GM18498 (cell line): ENCODE data around the gene GALNT17.

Experiments
- ATAC-seq: cut with Tn5 transposase; IDR thresholded peaks from one replicate; pipeline ENCODE4 v1.9.1; 2021; ENCODE audit warnings: mild to moderate bottlenecking, moderate library complexity; ENCODE audit not compliant: unreplicated experiment

Gene GALNT17

GRCh38 chr7:71272509-71273490 lies 140.9 kb downstream of the GALNT17 start:
- no peak for ATAC-seq

DNA sequence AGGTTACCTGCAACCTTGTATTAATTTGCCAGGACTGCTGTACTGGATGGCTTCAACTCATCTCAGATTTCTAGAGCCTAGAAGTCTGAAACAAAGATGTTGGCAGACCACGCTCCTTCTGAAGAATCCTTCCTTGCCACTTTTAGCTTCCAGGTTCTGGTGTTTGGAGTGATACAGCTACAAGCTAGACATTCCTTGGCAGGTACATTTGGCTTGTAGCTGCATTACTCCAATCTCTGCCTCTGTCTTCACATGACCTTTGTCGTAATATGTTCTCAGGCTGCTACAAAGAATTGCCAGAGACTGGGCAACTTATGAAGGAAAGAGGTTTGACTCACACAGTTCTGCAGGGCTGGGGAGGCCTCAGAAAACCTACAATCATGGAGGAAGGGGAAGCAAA lies 146.3 kb downstream of the GALNT17 start:
- ATAC-seq: no peak

DNA sequence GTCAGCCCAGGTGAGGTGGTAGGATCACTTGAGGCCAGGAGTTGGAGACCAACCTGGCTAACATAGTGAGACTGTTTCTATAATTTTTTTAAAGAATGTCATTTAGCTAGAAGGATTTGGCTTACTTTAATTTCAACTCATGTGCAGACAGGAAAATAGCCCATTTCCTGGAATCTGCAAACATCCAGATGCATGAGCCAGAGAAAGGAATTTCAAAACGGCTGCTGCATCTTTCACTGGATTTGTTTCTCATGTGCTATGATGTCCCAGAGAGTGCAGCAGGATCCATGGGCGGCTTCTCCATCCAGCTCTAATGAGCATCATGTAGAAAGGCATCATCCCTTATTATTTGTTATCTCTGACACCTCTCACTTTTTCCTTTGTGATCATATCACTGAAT lies 149.3 kb downstream of the GALNT17 start:
- ATAC-seq: no peak

DNA sequence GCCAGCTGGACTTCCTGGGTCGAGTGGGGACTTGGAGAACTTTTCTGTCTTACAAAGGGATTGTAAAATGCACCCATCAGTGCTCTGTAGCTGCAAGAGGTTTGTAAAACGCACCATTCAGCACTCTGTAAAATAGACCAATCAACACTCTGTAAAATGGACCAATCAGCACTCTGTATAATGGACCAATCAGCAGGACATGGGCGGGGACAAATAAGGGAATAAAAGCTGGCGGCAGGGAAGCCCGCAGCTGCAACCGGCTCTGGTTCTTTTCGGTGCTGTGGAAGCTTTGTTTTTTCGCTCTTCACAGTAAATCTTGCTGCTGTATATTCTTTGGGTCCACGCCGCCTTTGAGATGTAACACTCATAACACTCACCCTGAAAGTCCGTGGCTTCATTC lies 151.9 kb downstream of the GALNT17 start:
- ATAC-seq: no peak

DNA sequence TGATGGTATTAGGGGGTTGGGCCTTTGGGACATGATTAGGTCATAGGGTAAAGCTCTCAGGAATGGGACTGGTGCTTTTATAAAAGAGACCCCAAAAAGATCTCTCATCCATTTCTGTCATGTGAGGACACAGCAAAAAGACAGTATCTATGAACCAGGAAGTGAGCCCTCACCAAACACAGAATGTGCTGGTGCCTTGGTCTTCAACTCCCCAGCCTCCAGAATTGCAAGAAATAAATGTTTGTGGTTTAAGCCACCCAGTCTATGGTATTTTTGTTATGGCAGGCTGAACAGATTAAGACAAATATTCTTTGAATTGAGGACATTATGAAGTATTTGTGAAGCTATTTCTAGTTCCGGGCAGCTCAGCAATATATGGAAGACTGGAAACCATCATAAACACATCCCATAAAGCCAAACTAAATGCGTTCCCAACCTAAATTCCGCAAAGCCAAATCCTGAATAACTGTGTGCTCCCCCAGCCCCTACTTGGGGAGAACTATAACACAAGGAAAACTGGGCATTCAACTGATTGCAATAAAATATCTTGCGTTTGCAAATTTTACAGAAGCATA lies 153.7 kb downstream of the GALNT17 start:
- ATAC-seq: no peak

DNA sequence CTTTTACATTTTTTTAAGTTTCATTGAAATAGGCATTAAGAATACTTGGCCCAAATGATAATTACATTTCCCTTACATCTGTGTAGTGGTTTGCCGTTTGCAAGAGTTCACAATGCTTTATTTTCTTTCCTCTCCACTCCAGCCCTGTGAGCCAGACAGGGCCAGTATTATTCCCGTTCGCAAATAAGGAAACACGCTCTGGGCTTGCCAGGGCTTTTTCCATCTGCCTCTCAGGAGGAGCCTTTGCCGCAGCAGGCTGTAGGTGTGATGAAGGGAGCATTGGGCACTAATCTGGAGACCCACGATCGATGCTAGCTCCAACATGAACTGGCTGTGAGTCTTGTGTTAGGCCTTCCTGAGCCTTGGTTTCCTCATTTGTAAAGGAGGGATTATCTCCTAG lies 154.4 kb downstream of the GALNT17 start:
- no peak for ATAC-seq

- ATAC-seq: no peak
These were observed 155.0 kb downstream of the GALNT17 start for GRCh38 chr7:71286924-71287323.

GRCh38 chr7:71290452-71290851 lies 158.5 kb downstream of the GALNT17 start:
- ATAC-seq: no peak

GRCh38 chr7:71298378-71298777 lies 166.4 kb downstream of the GALNT17 start:
- no peak for ATAC-seq

DNA sequence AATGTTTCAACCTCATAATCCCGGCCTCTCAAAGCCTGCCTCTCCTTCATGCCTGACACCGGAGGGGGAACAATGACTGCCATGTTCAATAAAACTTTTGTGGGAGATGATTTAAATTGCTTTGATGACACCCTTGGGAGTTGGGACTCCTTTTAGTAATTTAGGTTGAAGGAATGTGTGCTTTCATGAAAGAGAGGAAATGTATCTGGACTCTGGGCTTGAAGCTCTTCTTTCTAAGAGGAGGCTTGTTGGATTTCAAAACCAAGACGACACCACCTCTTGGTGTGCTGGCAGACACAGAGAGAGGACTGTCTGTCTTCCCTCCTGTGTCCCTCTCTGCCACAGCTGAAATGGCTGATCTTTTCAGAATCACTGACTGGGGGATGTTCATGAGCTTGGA lies 168.1 kb downstream of the GALNT17 start:
- no peak for ATAC-seq

DNA sequence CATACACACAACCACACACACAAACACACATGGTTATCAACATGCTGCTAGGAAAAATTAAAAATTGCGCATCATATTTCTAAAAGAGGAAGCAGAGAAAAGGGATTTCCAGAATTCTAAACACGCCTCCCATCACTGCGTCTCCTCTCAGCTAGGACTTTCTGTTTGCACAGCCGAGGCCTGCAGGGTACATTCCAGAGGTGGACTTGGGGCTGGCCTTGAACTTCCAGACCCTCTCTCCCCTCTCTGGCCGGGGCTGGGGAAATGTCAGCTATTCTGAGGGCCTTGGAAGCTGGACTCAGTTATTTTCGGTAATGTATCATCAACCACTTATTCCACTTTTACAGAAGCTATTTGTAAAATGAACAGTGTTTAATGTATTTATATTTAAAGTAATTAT lies 168.7 kb downstream of the GALNT17 start:
- ATAC-seq: no peak

DNA sequence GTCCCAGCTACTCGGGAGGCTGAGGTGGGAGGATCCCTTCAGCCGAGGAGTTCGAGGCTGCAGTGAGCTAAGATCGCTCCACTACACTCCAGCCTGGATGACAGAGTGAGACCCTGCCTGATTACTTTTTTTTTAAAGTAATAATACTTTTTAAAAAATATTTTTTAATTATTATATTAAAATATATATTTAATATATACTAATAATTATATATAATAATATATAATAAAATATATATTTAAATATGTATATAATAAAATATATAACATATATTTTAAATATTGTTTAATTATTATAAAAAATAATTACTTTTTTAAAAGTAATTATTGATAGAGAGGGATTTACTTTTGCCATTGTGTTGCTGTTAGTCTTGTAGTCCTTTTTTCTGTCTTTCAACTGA lies 169.2 kb downstream of the GALNT17 start:
- no peak for ATAC-seq

GRCh38 chr7:71303566-71303965 lies 171.6 kb downstream of the GALNT17 start:
- ATAC-seq: no peak

DNA sequence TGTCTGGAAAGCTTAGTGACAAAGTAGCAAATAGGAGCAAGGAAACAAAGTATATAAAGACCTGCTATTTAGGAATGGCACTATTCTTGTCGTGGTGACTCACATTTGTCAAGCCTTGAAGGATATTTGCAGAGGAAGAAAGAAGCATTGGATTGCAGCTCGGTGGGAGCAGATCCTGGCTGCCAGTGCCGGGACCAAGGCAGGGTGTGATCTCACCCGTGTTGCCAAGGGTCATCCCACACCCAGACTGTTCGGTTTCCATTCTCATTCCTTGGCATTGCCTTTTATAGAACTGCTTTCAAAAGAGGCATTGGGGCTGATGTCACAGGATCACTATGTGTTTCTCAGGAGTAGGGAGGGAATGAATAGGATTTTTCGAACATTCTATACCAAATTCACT lies 176.2 kb downstream of the GALNT17 start:
- no peak for ATAC-seq

DNA sequence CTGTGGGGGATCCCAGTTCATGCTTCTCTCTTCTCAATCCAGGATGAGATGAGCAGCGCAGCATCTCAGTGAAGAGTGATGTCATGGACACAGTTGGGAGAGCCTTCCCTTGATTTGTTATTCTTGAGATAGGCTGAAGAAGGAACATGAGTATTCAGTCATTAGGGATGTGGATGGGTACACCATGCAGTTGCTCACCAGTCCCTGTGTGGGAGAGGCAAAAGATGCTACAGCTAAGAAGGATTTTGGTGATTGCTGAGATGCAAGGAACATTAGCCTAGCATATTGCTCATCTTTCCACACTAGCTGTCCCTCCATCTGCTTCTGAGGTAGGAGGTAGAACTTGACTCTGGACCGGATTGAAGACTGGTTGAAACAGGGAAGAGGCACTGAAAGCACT lies 179.6 kb downstream of the GALNT17 start:
- ATAC-seq: no peak

DNA sequence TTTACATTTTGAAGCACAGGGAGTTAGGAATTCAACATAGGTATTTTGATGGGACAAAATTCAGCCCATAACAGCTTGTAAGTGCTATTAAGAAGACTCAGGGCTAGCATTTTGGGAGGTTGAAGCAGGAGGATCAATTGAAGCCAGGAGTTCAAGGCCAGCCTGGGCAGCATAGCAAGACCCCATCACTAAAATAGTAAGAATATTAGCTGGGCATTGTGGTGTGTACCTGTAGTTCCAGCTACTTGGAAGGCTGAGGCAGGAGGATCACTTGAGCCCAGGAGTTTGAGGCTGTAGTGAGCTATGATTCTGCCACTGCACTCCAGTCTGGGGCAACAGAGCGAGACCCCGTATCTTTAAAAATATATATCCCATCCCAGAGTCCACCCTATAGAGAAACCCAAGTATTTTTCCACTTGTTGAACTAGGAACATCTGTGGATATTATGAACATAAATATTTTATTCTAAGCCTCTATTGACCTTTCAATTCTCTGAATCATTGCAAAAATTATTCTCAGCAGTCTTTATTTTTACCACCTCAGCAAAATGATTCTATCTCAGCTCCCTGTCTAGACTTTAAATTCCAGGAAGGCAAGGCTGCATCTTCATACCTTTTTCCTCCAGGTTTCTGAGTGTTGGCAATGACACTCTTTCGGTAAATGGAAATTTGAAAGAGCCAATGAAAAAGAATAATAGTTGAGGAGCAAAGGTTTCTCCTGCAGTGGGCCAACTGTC lies 181.0 kb downstream of the GALNT17 start:
- no peak for ATAC-seq

DNA sequence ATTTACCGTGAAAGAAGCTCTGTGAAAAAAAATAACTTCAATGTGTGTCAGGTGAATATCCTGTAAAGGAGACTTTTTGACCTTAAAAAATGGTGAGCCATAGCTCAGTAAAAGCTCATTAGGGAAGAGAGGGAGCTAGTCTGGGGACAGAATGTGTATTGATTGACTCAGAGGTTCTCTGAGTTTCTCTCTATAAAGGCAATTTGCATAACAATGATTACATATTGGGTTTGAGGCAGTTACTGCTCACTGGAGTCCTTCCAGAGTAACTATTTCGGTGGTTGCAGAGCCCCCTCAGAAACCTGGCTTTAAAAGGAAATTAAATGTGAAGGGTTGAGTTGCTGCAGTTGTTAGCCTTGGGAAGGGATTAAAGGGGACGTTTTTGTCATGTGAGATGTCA lies 181.6 kb downstream of the GALNT17 start:
- no peak for ATAC-seq

GRCh38 chr7:71320916-71321315 lies 189.0 kb downstream of the GALNT17 start:
- no peak for ATAC-seq

DNA sequence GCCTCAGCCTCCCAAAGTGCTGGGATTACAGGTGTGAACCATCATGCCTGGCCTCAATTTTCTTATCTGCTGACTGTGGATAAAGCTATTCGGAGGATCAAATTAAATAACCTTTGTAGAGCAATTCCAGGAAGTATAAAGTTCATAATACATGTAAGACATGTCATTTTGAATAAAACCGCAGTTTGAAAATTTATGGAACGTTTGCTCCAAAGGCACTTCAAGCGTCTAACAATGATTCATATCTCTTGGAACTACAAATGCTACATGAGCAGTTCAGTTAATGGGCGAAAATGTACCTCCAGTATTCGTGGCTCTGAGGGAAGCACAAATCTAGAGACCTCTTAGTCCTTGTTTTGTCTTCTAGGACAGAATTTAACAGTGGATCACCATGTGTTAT lies 190.3 kb downstream of the GALNT17 start:
- no peak for ATAC-seq

- no peak for ATAC-seq
These were observed 191.8 kb downstream of the GALNT17 start for GRCh38 chr7:71323726-71324125.

DNA sequence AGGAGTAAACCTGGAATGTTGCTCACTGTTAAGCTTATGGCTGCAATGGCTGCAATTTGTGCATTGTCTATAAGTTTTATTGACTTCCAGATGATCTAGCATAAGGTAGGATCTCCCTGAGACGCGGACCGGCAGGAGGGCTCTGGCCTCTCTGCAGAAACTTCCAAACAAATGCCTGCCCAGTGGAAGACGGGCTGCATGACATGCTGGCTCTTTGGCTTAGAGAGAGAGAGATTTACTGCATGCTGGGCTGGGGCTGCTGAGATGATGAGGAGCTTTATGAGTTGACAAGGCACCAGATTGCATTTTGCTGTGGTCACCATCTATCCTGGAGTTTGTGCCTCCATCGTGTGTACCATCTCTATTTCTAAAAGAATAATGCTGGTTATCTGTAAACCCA lies 193.2 kb downstream of the GALNT17 start:
- ATAC-seq: no peak

GRCh38 chr7:71326595-71326994 lies 194.7 kb downstream of the GALNT17 start:
- ATAC-seq: no peak
